ENCODE results near the gene GLG1. TPM values are rescaled to one million over a fixed set of nuclear protein-coding genes. Genes with fewer than 3 reads are reported as not detected.
"Not testable (repeated sequence)": the region's sequence is repeated elsewhere in the genome, so short reads cannot be mapped to it uniquely, and the experiment has no call there.

The GLG1 gene
- total RNA-seq, 1 donor from 2014 or later = 102 TPM

DNA sequence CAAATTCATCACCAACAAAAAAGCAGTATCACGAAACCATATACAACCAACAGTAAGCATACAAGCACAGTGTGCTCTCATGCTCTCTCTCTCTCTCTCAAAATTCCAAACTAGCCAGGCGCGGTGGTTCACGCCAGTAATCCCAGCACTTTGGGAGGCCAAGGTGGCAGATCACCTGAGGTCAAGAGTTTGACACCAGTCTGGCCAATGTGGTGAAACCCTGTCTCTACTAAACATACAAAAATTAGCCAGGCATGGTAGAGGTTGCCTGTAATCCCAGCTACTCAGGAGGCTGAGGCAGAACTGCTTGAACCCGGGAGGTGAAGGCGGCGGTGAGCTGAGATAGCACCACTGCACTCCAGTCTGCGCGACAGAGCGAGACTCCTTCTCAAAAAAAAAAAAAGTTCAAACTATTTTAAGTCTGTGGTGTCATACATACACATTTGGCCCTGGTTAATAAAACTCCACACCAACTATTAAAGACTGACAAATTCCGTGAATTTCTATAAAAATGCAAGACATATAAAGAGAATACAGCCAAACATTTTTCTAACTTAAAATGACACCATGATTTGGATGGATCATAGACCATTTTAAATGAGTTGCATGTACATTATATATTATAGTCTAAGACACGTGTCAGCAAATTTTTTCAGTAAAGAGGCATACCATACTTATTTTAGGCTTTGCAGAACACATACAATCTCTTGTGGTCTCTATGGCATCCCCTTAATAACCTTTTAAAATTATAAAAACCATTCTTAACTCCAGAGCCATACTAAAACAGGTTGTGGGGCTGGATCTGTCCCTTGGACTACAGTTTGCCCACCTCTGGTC lies 30.9 kb downstream of the GLG1 start:
- no peak for DNase-seq (ENCODE audit: low spot score)

DNA sequence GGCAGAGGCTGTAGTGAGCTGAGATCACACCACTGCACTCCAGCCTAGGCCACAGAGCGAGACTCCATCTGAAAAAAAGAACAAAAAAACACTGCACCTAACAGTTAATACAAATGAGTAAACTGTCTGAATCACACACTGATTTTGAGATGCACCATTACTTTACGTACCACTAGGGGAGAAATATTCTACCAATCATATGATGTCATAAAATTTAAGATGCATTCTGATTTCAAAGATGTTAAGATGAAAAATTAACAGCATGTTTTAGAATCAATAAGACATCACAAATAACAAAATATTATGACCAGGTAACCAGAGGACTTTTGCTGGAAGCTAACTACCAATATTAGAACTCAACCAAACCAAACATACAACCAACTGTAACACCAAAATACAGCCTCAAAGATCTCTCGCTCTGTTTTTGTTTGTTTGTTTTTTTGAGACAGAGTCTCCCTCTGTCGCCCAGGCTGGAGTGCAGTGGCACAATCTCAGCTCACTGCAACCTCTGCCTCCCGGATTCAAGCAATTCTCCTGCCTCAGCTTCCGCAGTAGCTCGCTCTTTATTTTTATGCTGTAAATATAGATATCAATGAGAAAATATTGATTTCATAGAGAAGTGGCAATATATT lies 31.6 kb downstream of the GLG1 start:
- DNase-seq (ENCODE audit: low spot score) = no peak

DNA sequence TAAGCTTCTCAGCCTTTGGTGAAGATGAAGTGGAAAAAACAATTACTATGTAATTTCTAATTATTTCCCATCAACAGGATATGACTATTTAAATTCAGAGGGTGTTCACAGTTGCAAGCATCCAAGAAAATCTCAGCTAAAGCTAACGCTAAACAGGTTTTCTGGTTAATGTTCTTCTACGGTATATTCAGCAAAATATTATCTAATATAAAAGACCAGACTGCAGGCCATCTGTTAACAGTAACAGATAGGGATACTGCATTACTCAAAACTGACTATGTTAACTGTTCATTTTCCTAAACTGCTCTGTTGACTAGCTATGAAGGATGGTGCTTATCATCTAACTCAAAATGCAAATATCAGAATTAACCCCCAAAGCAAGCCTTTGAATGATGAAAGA lies 32.8 kb downstream of the GLG1 start:
- no peak for DNase-seq (ENCODE audit: low spot score)

DNA sequence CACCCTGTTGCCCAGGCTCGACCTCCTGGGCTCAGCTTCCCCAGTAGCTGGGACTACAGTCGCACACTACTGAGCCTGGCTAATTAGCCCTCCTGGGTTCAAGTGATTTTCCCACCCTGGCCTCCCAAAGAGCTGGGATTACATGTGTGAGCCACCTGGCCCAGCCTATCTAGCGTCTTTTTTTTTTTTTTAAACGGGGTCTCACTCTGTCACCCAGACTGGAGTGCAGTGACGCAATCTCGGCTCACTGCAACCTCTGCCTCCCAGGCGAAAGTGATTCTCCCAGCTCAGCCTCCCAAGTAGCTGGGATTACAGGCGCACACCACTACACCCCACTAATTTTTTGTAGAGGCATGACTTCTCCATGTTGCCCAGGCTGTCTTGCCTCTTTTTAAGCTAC lies 33.3 kb downstream of the GLG1 start:
- DNase-seq (ENCODE audit: low spot score) = no peak

DNA sequence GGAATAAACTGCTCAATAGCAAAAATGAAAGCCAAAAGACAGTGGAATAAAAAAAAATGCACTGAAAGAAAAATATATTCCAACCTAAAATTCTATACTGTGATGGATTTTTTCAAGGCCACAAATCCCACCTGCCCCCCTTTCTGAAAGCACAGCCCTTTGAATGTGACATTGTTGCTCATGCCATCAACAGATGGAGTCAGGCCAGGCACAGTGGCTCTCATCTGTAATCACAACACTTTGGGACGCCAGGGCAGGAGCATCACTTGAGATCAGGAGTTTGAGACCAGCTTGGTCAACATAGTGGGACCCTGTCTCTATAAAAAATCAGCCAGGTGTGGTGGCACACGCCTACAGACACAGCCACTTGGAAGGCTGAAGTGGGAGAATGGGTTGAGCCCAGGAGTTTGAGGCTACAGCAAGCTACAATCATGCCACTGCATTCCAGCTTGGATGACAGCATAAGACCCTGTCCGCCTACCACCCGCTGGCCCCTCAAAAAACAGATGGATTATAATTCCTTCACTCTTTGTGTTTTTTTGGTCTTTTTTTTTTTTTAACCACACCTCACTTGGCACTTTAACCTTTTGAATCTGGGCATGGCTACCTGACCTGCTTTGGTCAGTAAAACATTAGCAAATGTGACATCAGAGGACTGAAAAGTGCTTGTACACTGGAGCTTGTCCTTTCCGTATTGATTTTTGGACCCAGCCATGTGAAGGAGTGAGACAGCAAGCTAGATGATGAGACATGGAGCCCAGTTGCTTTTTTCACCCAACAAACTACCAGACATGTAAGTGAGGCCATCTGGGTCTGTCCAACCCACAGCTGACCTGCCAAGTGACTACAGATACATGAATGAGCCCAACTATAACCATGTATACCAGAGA lies 36.3 kb downstream of the GLG1 start:
- DNase-seq (ENCODE audit: low spot score) = no peak

DNA sequence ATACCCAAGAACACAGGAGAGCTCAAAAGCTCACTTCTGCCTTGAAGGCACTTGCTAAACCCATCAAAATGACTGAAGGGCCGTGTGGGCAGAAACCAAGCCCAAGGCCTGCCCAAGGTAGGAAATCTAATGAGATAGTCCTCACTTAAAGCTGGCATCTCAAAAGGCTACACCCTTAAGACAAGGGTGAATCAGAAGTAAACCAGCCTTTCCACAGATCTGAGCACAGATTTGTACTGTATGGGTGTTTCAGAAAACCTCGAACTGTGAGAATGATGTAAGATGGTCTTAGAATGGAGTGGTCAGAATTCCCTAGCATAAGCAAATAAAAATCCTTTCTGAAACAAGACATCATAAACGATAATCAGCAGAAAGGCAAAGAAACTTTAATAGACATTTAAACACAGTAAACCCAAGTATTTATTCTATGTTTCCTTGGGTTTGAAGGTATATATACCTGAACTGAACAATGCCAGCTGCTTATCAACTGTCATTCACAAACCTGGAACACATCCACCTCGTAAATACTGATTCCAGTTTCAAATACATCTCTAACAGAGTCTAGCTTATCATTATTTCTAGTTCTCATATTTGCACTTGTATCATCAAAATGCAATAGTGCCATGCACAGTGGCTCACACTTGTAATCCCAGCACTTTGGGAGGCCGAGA lies 37.8 kb downstream of the GLG1 start:
- DNase-seq (ENCODE audit: low spot score) = no peak

DNA sequence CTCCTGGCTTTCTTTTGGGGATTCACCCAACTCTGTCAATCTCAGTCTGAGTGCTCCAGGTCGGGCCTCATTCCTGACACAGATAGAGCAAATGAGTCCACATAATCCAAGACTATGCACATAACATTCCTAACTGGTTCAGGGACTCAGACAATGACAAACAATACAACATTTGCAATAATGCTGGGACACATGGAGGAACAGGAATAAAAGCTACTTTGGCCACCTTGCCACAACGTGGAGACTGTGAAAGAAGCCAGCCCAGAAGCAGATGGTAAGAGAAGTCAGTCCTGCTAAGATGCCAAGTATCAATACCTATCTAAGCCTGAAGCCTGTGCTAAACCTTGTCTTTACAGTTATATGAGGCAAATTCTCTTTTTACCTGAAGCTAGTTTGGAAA lies 39.0 kb downstream of the GLG1 start:
- DNase-seq (ENCODE audit: low spot score) = no peak

DNA sequence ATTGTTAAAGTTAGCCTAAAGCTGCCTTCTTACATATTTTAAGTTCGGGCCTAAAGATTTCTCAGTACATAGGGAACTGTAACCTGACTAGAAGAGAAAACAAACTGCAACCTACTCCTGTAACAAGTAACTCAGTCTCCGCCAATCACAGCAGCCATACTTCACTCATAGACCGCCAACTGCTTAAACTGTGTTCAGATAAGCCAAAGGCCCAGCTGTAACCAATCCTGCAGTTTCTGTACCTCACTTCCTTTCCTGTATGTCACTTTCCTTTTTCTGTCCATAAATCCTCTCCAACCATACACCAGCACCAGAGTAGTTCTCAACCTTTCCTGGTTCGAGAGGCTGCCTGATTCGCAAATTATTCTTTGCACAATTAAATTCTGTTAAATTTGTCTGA lies 41.5 kb downstream of the GLG1 start:
- DNase-seq (ENCODE audit: low spot score) = no peak

DNA sequence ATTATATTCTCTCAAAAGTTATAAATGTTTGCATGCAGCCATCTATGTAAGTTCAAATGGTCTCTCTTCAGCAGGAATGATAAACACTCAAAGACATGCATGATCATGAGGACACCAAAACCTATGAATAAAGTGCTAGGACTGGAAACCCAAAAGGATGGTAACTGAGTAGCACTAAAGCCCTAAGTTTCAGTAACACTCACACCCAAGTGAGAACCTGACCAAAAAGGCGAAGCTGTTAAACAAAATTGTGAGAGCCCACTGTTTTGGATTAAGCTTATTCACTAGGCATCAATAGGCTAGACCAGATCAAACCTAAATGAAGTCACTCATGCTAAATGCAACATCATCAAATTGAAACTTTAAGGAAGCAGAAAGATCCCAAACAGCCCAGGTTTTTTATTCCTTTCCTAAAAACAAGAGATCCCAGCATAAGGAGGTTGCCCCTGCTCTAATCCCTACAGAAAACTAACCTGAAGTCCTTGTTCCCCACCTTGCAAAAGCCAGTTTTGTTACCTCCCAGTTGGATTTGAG lies 42.4 kb downstream of the GLG1 start:
- DNase-seq (ENCODE audit: low spot score) = no peak

DNA sequence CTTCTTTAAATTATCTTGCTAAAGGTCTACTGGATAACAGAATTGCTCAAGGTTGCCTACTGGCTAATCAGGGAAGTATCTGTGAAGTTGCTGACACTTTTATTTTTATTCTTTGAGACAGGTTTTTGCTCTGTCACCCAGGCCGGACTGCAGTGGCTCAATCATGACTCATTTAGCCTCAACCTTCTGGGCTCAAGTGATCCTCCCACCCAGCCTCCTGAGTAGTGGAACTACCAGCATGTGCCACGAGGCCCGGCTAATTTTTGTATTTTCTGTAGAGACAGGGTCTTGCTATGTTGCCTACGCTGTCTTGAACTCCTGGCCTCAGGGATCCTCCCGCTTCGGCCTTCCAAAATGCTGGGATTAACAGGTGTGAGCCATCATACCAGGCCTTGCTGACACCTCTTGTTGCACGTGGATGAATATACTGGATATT lies 43.1 kb downstream of the GLG1 start:
- no peak for DNase-seq (ENCODE audit: low spot score)

DNA sequence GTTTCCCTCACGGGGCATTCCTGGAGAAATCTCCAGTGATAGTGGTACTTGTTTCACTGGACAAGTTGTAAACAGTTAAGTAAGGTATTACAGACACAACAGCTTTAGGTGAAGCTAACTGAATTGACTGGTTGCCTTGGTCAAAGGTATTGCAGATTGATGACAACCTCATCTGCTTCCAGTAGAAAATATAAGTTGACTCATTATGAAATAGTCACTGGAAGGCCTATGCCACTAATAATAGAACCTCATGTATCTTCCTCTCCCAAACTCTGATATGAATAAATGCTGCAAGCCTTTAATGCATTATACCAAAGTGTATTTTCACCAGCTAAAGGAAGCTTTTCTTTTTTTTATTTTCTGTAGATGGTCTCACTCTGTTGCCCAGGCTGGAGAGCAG lies 44.8 kb downstream of the GLG1 start:
- DNase-seq (ENCODE audit: low spot score) = no peak

DNA sequence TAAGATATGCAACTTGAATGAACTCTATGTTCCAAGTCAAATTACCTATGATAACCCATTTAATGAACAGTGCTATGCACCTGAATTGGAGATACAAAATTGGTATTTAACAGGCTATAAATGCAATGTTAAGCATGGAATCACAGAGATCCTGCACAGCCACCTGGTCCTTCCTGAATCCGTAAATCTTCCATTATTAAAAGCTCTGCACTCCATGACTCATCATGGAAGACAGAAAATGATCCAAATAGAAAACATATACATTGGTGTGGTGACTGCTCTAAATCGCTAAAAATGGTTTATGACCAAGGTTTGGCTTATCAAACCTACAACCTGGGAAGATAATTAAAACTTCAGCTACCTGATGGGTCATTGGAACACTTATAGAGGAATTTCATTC lies 45.3 kb downstream of the GLG1 start:
- DNase-seq (ENCODE audit: low spot score) = no peak

DNA sequence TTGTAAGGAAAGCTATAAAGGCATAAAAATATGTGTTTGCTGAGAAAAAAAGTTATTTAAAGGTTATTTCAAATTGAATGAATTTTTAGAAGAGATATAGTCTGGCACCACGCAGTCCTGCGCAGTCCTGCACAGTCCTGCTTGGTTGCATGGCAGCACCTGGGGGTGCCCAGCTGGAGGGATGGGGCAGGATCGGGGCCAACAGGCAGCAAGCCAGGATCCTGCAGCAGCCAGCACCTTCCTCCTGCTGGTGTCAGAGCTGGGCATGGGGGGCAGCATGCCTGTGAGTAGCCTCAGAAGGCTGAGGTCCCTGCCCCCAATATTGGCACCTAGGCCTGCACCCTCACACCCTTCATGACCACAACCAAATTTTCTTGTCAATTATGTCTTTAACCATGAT lies 46.0 kb downstream of the GLG1 start:
- DNase-seq (ENCODE audit: low spot score) = no peak

DNA sequence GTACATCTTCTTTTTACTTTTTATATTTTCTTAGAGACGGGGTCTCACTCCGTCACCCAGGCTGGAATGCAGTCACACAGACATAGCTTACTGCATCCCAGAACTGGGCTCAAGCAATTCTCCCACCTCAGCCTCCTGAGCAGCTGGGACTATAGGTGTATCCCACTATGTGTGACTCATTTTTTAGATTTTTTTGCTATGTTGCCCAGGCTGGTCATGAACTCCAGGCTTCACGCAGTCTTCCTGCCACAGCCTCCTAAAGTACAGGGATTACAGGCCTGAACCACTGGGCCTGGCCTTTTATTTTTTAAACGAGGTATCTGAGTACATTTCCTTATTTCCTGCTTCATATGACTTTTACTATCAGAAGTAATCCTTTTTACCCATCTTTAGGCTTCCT lies 48.0 kb downstream of the GLG1 start:
- DNase-seq (ENCODE audit: low spot score) = no peak

DNA sequence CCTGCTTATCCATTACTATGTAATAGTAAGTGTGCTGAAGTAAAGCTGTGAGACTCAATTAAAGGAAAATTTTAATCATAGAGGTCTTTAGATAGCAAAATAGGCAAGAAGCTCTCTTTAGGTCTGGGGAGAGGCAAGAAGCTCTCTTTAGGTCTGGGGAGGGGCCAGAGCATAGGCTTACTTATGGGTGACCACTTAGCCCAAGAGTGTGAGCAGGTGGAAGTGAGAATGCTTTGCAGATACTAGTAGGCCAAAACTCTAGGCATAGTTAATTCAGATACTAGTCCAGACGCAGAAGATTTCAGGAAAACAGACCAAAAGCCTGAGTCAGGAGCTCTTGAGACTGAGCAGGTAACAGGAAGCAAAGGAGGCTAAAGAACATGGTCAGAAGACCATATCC lies 49.6 kb downstream of the GLG1 start:
- DNase-seq (ENCODE audit: low spot score) = no peak

DNA sequence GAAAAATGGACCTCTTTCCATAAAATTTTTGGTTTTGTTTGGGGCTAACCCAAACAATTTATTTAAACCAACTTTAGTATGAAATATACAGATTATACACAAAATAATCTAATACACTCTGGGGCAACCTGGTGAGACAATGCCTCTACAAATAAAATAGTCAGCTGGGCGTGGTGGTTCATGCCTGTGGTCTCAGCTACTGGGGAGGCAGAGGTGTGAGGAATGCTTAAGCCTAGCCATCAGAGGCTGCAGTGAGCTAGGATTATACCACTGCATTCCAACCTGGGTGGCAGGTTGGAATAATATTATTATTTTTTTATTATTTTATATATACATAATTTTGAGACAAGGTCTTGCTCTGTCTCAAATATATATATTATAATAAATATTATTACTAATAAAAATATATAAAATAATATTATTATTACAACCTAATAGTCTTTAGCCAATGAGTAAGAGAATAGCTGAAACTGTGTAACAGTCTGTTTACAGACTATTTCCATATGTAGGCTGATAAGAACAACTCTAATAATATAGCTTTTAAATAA lies 50.5 kb downstream of the GLG1 start:
- DNase-seq (ENCODE audit: low spot score) = no peak

DNA sequence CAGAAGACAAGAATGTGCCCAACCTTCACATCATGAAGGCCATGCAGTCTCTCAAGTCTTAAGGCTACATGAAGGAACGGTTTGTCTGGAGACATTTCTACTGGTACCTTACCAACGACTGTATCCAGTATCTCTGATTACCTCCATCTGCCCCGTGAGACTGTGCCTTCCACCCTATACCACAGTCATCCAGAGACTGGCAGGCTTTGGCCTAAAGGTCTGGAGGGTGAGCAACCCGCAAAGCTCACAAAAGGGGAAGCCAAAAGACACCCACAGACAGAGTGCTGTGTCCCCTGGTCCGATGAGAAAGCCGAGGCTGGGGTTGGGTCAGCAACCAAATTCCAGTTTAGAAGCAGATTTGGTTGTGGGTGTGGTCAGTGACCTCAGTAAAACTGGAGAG lies 54.6 kb downstream of the GLG1 start:
- DNase-seq (ENCODE audit: low spot score) = not testable (repeated sequence)

DNA sequence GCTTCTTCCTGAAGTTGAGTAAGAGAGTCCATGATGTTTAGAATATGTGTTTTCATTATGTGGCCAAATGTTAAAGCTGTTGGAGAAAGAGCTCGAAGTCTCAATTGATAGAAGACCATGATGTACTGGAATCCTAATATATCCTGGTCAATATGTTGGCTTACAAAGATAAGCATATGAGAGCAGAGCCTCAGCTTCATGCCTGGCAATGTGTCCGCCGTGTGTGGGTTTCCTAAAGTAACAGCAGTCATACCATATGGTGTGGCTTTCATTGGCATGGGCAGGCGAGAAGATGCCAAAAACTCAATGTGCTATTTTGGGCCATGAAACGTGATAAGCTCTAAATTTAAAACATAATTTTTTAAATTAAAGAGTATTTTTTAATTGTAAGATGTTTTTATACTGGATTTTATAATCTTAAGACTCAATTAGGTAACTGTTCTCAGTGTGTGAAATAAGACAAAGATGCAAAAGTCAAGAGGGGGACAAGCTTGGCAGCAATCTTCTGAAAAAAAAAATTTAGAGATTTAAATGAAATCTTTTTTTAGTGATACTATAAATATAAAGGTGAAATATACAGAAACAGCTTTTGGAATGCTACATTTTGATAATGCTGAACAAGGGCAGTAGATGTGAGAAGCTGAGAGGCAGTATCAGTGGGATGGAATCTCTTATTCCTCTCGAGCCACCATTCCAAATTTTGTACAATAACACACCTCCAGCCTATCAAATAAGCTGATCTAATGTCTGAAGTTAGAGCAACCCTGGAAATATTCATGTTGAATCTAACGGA lies 56.5 kb downstream of the GLG1 start:
- not testable (repeated sequence) for DNase-seq (ENCODE audit: low spot score)

DNA sequence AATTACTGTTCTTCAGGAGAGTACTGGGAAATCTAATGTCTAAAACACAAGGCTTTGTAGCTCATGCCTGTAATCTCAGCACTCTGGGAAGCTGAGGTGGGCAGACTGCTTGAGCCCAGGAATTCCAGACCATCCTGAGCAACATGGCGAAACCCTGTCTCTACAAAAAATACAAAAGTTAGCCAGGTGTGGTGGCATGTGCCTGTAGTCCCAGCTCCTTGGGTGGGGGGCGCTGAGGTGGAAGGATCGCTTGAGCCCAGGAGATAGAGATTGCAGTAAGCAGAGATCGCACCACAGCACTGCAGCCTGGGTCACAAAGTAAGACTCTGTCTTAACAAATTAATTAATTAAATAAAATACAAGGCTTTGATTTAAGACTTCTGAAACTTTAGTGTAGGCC lies 60.8 kb downstream of the GLG1 start:
- not testable (repeated sequence) for DNase-seq (ENCODE audit: low spot score)
